B cell (primary cell): Measurements from ENCODE around the gene FYN.

Experiments used
- CTCF ChIP-seq: fragments of 200-600 bp; IDR thresholded peaks from one replicate; pipeline ENCODE4 v1.8.0; 2022; ENCODE audit warnings: antibody characterized with exemption, mild to moderate bottlenecking
- EZH2 ChIP-seq: IDR thresholded peaks from 2 replicates; pipeline ENCODE4 v1.6.1; 2012; ENCODE audit warnings: borderline replicate concordance, low read depth, mild to moderate bottlenecking, moderate library complexity, low read length; ENCODE audit not compliant: insufficient read depth, poor library complexity, severe bottlenecking

GRCh38 chr6:111854683-111855082 is 18.6 kb downstream of the FYN start:
- TF ChIP-seq CTCF (no peak), EZH2 (no peak)
